ENCODE measurements around the gene TOMM70.
A peak's percentile ranks its signal among the peaks of the same experiment; 100 is the strongest.

- TF ChIP-seq TEAD4 (IDR thresholded peaks at IDR 0.05; ENCODE audit: low read depth, low read length) (no peak), ASH2L (IDR thresholded peaks at IDR 0.05; ENCODE audit: low read length) (no peak), POLR2AphosphoS5 (IDR thresholded peaks at IDR 0.05; ENCODE audit: low read depth, low read length) (no peak), POLR2A (IDR thresholded peaks at IDR 0.05; ENCODE audit: control extremely low read depth in 1 of 2, low read depth in 2 of 2, low read length in 2 of 2) (no peak), RFX5 (IDR thresholded peaks at IDR 0.05; ENCODE audit: borderline replicate concordance, low read depth, low read length) (no peak), EP300 (IDR thresholded peaks at IDR 0.05; ENCODE audit: borderline replicate concordance in 1 of 2, low read depth in 2 of 2, low read length in 2 of 2) (no peak), ATF3 (IDR thresholded peaks at IDR 0.05; ENCODE audit: insufficient read depth, low read depth, low read length) (no peak), SIX5 (IDR thresholded peaks at IDR 0.05; ENCODE audit: low read depth, low read length) (no peak), TAF1 (IDR thresholded peaks at IDR 0.05; ENCODE audit: low read depth, low read length) (no peak), TCF12 (IDR thresholded peaks at IDR 0.05; ENCODE audit: low read depth, low read length) (no peak), MAX (IDR thresholded peaks at IDR 0.05) (peak; percentile 4; the same call in 1 of the 2 replicates)
- TF ChIP-seq, protein P1, sequence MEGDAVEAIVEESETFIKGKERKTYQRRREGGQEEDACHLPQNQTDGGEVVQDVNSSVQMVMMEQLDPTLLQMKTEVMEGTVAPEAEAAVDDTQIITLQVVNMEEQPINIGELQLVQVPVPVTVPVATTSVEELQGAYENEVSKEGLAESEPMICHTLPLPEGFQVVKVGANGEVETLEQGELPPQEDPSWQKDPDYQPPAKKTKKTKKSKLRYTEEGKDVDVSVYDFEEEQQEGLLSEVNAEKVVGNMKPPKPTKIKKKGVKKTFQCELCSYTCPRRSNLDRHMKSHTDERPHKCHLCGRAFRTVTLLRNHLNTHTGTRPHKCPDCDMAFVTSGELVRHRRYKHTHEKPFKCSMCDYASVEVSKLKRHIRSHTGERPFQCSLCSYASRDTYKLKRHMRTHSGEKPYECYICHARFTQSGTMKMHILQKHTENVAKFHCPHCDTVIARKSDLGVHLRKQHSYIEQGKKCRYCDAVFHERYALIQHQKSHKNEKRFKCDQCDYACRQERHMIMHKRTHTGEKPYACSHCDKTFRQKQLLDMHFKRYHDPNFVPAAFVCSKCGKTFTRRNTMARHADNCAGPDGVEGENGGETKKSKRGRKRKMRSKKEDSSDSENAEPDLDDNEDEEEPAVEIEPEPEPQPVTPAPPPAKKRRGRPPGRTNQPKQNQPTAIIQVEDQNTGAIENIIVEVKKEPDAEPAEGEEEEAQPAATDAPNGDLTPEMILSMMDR (IDR thresholded peaks at IDR 0.05; ENCODE audit: control extremely low read depth in 1 of 3, insufficient read depth in 1 of 3, low read depth in 1 of 3, low read length in 3 of 3), result no peak
These were observed 769 bp upstream of the TOMM70 start for GRCh38 chr3:100401674-100402041.

Measured in H1 (cell line).